ENCODE data around the gene DIS3L2.

DNA sequence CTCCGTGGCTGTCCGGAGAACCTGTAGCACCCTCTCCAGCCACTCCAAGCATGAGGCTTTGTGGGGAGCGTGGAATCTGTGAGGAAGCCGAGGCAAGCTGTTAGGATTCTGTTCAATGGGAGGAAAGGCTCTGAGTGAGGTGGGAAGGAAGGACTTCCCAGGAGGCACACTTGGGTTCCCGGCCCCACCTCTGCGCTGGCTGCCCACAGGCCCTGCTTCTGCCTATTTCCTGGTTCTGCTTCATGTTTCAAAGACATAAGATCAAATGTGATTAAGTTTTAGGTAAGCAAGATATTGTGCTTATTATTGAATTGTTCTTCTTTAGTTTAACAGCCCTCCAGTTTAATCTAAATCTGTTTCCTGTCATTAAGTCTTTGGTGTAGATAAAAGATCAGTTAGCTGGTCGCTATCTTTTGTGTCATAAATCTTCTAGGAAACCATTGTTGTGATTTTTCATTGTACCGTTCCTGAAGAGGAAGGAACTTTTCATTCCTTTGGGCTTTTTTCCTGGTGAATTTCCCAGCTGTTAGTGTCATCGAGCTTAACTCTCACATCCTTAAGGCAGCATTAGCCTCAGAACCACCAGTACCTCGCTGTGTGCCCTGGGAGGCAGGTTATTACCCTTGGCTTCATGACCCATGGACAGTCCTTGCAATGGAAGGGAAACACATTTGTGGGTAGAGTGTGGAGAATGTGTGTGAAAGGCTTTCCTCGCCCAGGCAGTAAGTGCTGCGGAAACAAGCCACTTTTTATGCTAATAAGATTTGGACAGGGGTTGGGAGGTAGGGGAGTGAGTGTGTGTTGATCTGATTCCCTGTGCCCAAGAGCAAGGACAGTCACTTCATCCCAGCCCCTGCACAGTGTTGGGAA lies 355.2 kb downstream of the DIS3L2 start:
- no peak for TF ChIP-seq SP1 (IDR thresholded peaks at IDR 0.05)
- TF ChIP-seq L3MBTL2 (conservative IDR thresholded peaks at IDR 0.05), result no peak
- TF ChIP-seq FOXM1 (IDR thresholded peaks at IDR 0.05; ENCODE audit: borderline replicate concordance), result no peak
- no peak for TF ChIP-seq HDGF (IDR thresholded peaks at IDR 0.05; ENCODE audit: borderline replicate concordance)
- TF ChIP-seq NFRKB (IDR thresholded peaks at IDR 0.05), result no peak
- no peak for TF ChIP-seq ARNT (IDR thresholded peaks at IDR 0.05)
- TF ChIP-seq SUZ12 (IDR thresholded peaks at IDR 0.05), result no peak
- TF ChIP-seq TARDBP (IDR thresholded peaks at IDR 0.05), result no peak
- TF ChIP-seq FOXA1 (IDR thresholded peaks at IDR 0.05), result no peak
- TF ChIP-seq BHLHE40 (IDR thresholded peaks at IDR 0.05; ENCODE audit: borderline replicate concordance), result no peak
- TF ChIP-seq PKNOX1 (IDR thresholded peaks at IDR 0.05), result no peak
- no peak for TF ChIP-seq ELF4 (IDR thresholded peaks at IDR 0.05)
- no peak for TF ChIP-seq CTBP1 (IDR thresholded peaks at IDR 0.05; ENCODE audit: borderline replicate concordance)
- TF ChIP-seq LEF1 (IDR thresholded peaks at IDR 0.05; ENCODE audit: borderline replicate concordance), result no peak

Measured in HEK293T (cell line).